Omental fat pad (tissue), 4 donors: ENCODE measurements around the gene HDAC2. TPM values are rescaled to one million over a fixed set of nuclear protein-coding genes. Genes with fewer than 3 reads are reported as not detected.
"Not testable (repeated sequence)": the region's sequence is repeated elsewhere in the genome, so short reads cannot be mapped to it uniquely, and the experiment has no call there.

Source experiments
- ATAC-seq: fragments of 150-250 bp; one replicate; pipeline ENCODE4 v1.9.1; 2016; ENCODE audit warnings: mild to moderate bottlenecking, moderate library complexity; ENCODE audit not compliant: low FRiP score
- DNase-seq: peaks from one replicate; pipeline ENCODE4 v3.0.0-alpha.2; 2019; ENCODE audit warnings: low spot score
- CTCF ChIP-seq, 3 donors: fragments of 450-650 bp; IDR thresholded peaks; one replicate each; pipeline ENCODE4 v1.5.1; 2016 to 2017; ENCODE audit warnings: antibody characterized with exemption in 3 of 3, mild to moderate bottlenecking in 3 of 3, moderate library complexity in 2 of 3
- total RNA-seq, 4 donors: library from RNA; depleted of rRNA; stranded (reverse); fragments of >200 nt; gene quantifications; one replicate each; pipeline ENCODE4 v1.1.0, GENCODE V29; 2016

Gene HDAC2
- total RNA-seq, 4 donors from 2014 or later = 31.0 to 69.2 (median 45.9) TPM

- TF ChIP-seq CTCF (IDR thresholded peaks at IDR 0.05) = no peak
- ATAC-seq (peak; percentile 76), DNase-seq (no peak)
These were observed 24.0 kb upstream of the HDAC2 start for GRCh38 chr6:113994934-113995342.

GRCh38 chr6:113989675-113990074, 18.7 kb upstream of the HDAC2 start:
- TF ChIP-seq CTCF (IDR thresholded peaks at IDR 0.05) = no peak
- ATAC-seq (no peak), DNase-seq (no peak)

GRCh38 chr6:113982675-113983074, 11.7 kb upstream of the HDAC2 start:
- DNase-seq, ATAC-seq: not testable (repeated sequence)

GRCh38 chr6:113982055-113982550, 11.2 kb upstream of the HDAC2 start:
- no peak for TF ChIP-seq CTCF (IDR thresholded peaks at IDR 0.05)
- DNase-seq = no peak
- ATAC-seq = no peak

GRCh38 chr6:113980937-113981554, 10.1 kb upstream of the HDAC2 start:
- ATAC-seq = no peak
- no peak for DNase-seq
- no peak for TF ChIP-seq CTCF (IDR thresholded peaks at IDR 0.05)

GRCh38 chr6:113979937-113980336, 9.0 kb upstream of the HDAC2 start:
- ATAC-seq = no peak
- DNase-seq = no peak
- TF ChIP-seq CTCF (IDR thresholded peaks at IDR 0.05) = no peak

- no peak for TF ChIP-seq CTCF (IDR thresholded peaks at IDR 0.05)
- ATAC-seq = no peak
- no peak for DNase-seq
These were observed 7.2 kb upstream of the HDAC2 start for GRCh38 chr6:113978084-113978675.
